Lung (tissue), 12 donors: ENCODE data around the gene H3-3A. TPM values are rescaled to one million over a fixed set of nuclear protein-coding genes. Genes with fewer than 3 reads are reported as not detected.
A peak's percentile ranks its signal among the peaks of the same experiment; 100 is the strongest.

Source experiments
- ATAC-seq: fragments of 200-7000 bp; cut with Tn5 transposase; one replicate; pipeline ENCODE4 v1.9.1; 2020; ENCODE audit warnings: moderate number of reproducible peaks; ENCODE audit not compliant: insufficient read depth, low FRiP score
- DNase-seq, 3 donors: peaks; one replicate each; pipeline ENCODE4 v3.0.0-alpha.2; 2013 to 2017
- H3K27ac ChIP-seq, 2 donors: one replicate each; pipeline ENCODE4 v1.5.1; 2013; ENCODE audit warnings: mild to moderate bottlenecking in 2 of 2, moderate library complexity in 2 of 2, control low read depth in 1 of 2, inconsistent platforms in 1 of 2, low read depth in 1 of 2, low read length in 1 of 2
- H3K27me3 ChIP-seq, 3 donors: one replicate each; pipeline ENCODE4 v1.5.1; 2013; ENCODE audit warnings: low read length in 2 of 3; ENCODE audit not compliant: control insufficient read depth in 3 of 3, insufficient read depth in 3 of 3
- H3K36me3 ChIP-seq, 4 donors: one replicate each; pipeline ENCODE4 v1.5.1; 2013; ENCODE audit warnings: low read length in 4 of 4, mild to moderate bottlenecking in 1 of 4, moderate library complexity in 1 of 4; ENCODE audit not compliant: control insufficient read depth in 4 of 4, insufficient read depth in 4 of 4
- H3K4me1 ChIP-seq, 5 donors: one replicate each; pipeline ENCODE4 v1.5.1; 2013; ENCODE audit warnings: low read length in 5 of 5, mild to moderate bottlenecking in 2 of 5, moderate library complexity in 1 of 5; ENCODE audit not compliant: control insufficient read depth in 5 of 5, insufficient read depth in 5 of 5
- H3K4me3 ChIP-seq: one replicate; pipeline ENCODE4 v1.5.1; 2013; ENCODE audit warnings: mild to moderate bottlenecking, control low read depth, moderate library complexity
- H3K9ac ChIP-seq, 2 donors: one replicate each; pipeline ENCODE4 v1.5.1; 2013; ENCODE audit warnings: low read length in 2 of 2, control low read depth in 1 of 2; ENCODE audit not compliant: insufficient read depth in 1 of 2
- H3K9me3 ChIP-seq, 4 donors: one replicate each; pipeline ENCODE4 v1.5.1; 2013; ENCODE audit warnings: low read length in 3 of 4, mild to moderate bottlenecking in 1 of 4, moderate library complexity in 1 of 4; ENCODE audit not compliant: control insufficient read depth in 4 of 4, insufficient read depth in 3 of 4
- WGBS, 2 donors: extraction: QIAGEN DNeasy Blood & Tissue Kit; methylation state at CpG; one replicate each; pipeline ENCODE4 v1.1.7; 2013; 5-methylcytosine and 5-hydroxymethylcytosine counted together
- polyA plus RNA-seq, 2 donors: library from polyadenylated mRNA; stranded (reverse); fragments of 200-250 nt; gene quantifications; one replicate each; pipeline ENCODE4 v1.2.1, GENCODE V29; 2013
- total RNA-seq, 2 donors: library from RNA; depleted of rRNA in 1 of 2; stranded (reverse); fragments of >200 nt in 1 of 2; gene quantifications; one replicate each; pipeline ENCODE4 v1.2.1, GENCODE V29; 2014 to 2021
- TF ChIP-seq, protein P1 (sequence below): IDR thresholded peaks from 2 replicates; pipeline ENCODE4 v1.5.1; 2012; ENCODE audit warnings: mild to moderate bottlenecking; ENCODE audit errors: control extremely low read depth, extremely low read depth
- donor health status: control.
- donor health status: control.
- donor health status: Bipolar disorder and iron deficiency.
- donor health status: healthy.
- donor health status: DM: yes; HTN: yes; CAD: no.

The H3-3A gene
- total and polyA plus RNA-seq, 4 donors: 404 to 1,014 (median 655) TPM

DNA sequence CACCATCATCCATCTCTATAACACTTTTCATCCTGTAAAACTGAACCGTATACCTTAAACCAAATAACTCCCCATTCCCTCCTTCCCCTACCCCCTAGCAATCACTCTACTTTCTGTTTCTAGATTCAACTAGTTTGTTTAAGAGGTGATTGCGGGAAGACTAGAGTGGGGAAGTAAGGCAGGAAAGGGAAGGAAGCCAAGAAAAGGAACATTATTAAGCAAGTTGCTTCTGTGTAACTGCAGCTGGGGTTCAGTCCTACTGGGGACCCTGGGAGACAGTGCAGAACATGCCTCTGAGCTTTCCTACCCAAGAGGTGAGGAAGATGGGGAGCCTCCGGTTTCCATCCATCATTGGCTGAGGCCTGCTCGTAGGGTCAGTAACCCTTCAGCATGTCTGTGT, 28.9 kb upstream of the H3-3A start:
- Histone ChIP-seq H3K9me3 (no peaks in the 10 kb centered on the region), H3K4me1 (peaks cover 0 to 16% (median 0%) of the 10 kb centered on the region in 5 donors), H3K4me3 (no peak overlapping the region), H3K9ac (no peak overlapping the region), H3K36me3 (no peaks in the 10 kb centered on the region), H3K27me3 (no peaks in the 10 kb centered on the region), H3K27ac (peak overlapping the region in 1 of 2 donors; percentile 83)
- 26 to 66% methylated on average over 4 of the region's 4 CpGs for WGBS, 2 donors
- TF ChIP-seq, protein P1, sequence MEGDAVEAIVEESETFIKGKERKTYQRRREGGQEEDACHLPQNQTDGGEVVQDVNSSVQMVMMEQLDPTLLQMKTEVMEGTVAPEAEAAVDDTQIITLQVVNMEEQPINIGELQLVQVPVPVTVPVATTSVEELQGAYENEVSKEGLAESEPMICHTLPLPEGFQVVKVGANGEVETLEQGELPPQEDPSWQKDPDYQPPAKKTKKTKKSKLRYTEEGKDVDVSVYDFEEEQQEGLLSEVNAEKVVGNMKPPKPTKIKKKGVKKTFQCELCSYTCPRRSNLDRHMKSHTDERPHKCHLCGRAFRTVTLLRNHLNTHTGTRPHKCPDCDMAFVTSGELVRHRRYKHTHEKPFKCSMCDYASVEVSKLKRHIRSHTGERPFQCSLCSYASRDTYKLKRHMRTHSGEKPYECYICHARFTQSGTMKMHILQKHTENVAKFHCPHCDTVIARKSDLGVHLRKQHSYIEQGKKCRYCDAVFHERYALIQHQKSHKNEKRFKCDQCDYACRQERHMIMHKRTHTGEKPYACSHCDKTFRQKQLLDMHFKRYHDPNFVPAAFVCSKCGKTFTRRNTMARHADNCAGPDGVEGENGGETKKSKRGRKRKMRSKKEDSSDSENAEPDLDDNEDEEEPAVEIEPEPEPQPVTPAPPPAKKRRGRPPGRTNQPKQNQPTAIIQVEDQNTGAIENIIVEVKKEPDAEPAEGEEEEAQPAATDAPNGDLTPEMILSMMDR: no peak
- DNase-seq (peak in 2 of 3 donors; percentile 43 to 64), ATAC-seq (peak; percentile 9)

DNA sequence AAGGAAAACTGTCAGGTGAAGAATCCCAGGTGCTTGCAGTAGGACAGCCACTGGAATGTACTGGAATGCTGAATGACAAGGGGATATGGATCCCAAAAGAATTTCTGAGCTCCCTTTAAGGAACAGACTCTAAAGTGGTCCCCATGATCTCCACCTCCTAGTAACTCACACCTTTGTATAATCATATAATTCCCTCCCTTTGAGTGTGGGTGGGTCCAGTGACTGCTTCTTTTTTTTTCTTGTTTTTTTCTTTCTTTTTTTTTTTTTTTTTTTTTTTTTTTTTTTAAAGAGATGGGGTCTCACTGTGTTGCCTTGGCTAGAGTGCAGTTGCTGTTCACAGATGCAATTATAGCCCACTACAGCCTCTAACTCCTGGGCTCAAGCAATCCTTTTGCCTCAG, 28.5 kb upstream of the H3-3A start:
- H3K9me3 ChIP-seq: no peaks in the 10 kb centered on the region
- H3K27ac ChIP-seq: peak overlapping the region in 1 of 2 donors; percentile 83
- no peak for ATAC-seq
- H3K4me3 ChIP-seq: no peak overlapping the region
- H3K27me3 ChIP-seq: no peaks in the 10 kb centered on the region
- H3K9ac ChIP-seq: no peak overlapping the region
- H3K4me1 ChIP-seq: peaks cover 0 to 16% (median 0%) of the 10 kb centered on the region in 5 donors
- TF ChIP-seq, protein P1: no peak
- DNase-seq: no peak
- no peaks in the 10 kb centered on the region for H3K36me3 ChIP-seq

DNA sequence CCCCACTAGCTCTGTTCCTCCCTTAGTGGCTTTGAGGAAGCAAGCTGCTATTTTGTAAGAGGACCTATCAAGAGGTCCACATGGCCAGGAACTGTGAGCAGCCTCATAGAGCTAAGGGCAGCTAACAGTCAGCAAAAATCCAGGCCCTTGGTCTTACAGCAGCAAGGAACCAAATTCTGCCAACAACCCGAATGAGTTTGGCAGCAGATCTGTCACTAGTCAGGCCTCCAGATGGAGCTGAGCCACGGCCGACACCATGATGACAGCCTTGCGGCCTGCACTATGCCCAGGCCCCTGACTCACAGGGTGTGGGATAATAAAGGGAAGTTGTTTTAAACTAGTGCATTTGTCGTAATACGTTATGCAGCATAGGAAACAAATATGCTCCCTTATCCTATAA, 28.0 kb upstream of the H3-3A start:
- DNase-seq (peak; percentile 93 to 98 (median 97)), ATAC-seq (peak; percentile 92)
- no peak overlapping the region for H3K9ac ChIP-seq
- no peaks in the 10 kb centered on the region for H3K27me3 ChIP-seq
- peak overlapping the region; percentile 34 to 66 for H3K27ac ChIP-seq
- H3K4me1 ChIP-seq: peaks cover 0 to 16% (median 0%) of the 10 kb centered on the region in 5 donors
- H3K4me3 ChIP-seq: no peak overlapping the region
- no peaks in the 10 kb centered on the region for H3K36me3 ChIP-seq
- no peaks in the 10 kb centered on the region for H3K9me3 ChIP-seq
- TF ChIP-seq, protein P1: no peak
- WGBS, 2 donors: 28 to 44% methylated on average over 6 of the region's 6 CpGs

- no peak for ATAC-seq
- H3K4me3 ChIP-seq: no peak overlapping the region
- 95 to 96% methylated on average over 5 of the region's 5 CpGs for WGBS, 2 donors
Observed at GRCh38 chr1:226035915-226036314, 26.6 kb upstream of the H3-3A start.

More at GRCh38 chr1:226035915-226036314, 26.6 kb upstream of the H3-3A start:
- no peaks in the 10 kb centered on the region for H3K36me3 ChIP-seq
- no peak for DNase-seq
- TF ChIP-seq, protein P1: no peak
- no peaks in the 10 kb centered on the region for H3K27me3 ChIP-seq
- peaks cover 0 to 16% (median 0%) of the 10 kb centered on the region in 5 donors for H3K4me1 ChIP-seq
- H3K27ac ChIP-seq: no peak overlapping the region
- H3K9me3 ChIP-seq: no peaks in the 10 kb centered on the region
- H3K9ac ChIP-seq: no peak overlapping the region
